ENCODE measurements around the gene STIL. TPM values are rescaled to one million over a fixed set of nuclear protein-coding genes. Genes with fewer than 3 reads are reported as not detected.

STIL gene
- total and polyA plus RNA-seq, 2 of the 13 experiments (the other 11 are each of a cell fraction or from before 2014, with no cell fraction given), result 13.7 to 18.6 TPM

DNA sequence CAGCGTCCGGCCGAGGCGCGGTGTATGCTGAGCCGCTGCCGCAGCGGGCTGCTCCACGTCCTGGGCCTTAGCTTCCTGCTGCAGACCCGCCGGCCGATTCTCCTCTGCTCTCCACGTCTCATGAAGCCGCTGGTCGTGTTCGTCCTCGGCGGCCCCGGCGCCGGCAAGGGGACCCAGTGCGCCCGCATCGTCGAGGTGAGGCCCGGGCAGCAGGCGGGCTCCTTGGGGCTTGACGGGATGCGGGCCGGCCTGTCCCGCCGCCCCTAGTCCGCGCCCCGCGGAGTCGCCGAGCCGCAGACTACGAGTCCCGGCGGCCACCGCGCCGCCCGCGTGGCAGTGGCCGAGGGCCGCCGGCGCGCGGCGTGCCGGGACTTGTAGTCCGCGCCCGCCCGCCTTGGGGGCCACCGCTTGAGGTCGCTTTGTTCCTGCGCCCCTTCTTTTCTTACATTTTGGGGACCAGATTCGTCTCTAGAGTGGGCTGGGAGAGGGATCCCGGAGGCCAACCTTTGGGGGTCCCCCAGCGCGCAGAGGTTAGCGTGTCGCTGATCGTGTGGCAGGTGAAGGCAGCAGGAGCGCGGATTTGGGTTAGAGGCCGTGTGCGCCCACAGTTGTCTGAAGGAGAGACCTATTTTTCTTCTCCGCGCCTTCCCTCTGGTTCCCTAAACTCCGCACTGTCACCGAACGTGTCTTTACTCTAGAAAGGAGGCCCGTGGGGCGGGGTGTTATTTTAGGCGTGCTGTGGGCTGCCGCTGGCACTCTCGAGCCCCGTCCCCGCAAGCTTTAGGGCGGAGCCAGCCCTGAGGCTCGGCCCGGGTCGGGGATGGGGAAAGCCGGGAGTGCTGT, 20.2 kb upstream of the STIL start (continued):
- TF ChIP-seq NR1H2 (CRISPR knock-in tag; IDR thresholded peaks at IDR 0.05; ENCODE audit: borderline replicate concordance, low read depth) (0 out of 2 replicates have a peak, but pooled peaks have one; percentile 45), ARNT2 (CRISPR knock-in tag; IDR thresholded peaks at IDR 0.05; ENCODE audit: low read depth) (no peak), ZNF34 (CRISPR knock-in tag; IDR thresholded peaks at IDR 0.05; ENCODE audit: borderline replicate concordance) (no peak), ZNF33A (CRISPR knock-in tag; IDR thresholded peaks at IDR 0.05; ENCODE audit: borderline replicate concordance) (no peak), ZNF101 (CRISPR knock-in tag; IDR thresholded peaks at IDR 0.05; ENCODE audit: borderline replicate concordance, low read depth) (no peak), AKAP8 (CRISPR knock-in tag; IDR thresholded peaks at IDR 0.05) (no peak), SAP130 (CRISPR knock-in tag; IDR thresholded peaks at IDR 0.05; ENCODE audit: low read depth) (peak; percentile 67), ZNF549 (CRISPR knock-in tag; IDR thresholded peaks at IDR 0.05) (0 out of 2 replicates have a peak, but pooled peaks have one; percentile 17), RFX5 (IDR thresholded peaks at IDR 0.05; ENCODE audit: low read depth, low read length) (no peak), ZNF747 (CRISPR knock-in tag; IDR thresholded peaks at IDR 0.05; ENCODE audit: borderline replicate concordance) (0 out of 2 replicates have a peak, but pooled peaks have one; percentile 1), NCOA5 (CRISPR knock-in tag; IDR thresholded peaks at IDR 0.05) (no peak), MTF1 (CRISPR knock-in tag; IDR thresholded peaks at IDR 0.05) (peak; percentile 70; the same call in 1 of the 2 replicates), CAMTA2 (CRISPR knock-in tag; IDR thresholded peaks at IDR 0.05; ENCODE audit: borderline replicate concordance) (no peak), ZNF274 (CRISPR knock-in tag; IDR thresholded peaks at IDR 0.05) (peak; percentile 60; the same call in 1 of the 2 replicates), AHR (CRISPR knock-in tag; IDR thresholded peaks at IDR 0.05) (no peak), KDM2A (CRISPR knock-in tag; IDR thresholded peaks at IDR 0.05; ENCODE audit: borderline replicate concordance, low read depth) (0 out of 2 replicates have a peak, but pooled peaks have one; percentile 7), RBAK (CRISPR knock-in tag; IDR thresholded peaks at IDR 0.05) (no peak), MAFF (IDR thresholded peaks at IDR 0.05; ENCODE audit: low read depth, low read length) (no peak), NFE2L1 (CRISPR knock-in tag; IDR thresholded peaks at IDR 0.05; ENCODE audit: borderline replicate concordance) (no peak), ZNF143 (CRISPR knock-in tag; IDR thresholded peaks at IDR 0.05) (peak; percentile 87), MED1 (CRISPR knock-in tag; IDR thresholded peaks at IDR 0.05) (peak; percentile 75; the same call in 1 of the 2 replicates), ZSCAN21 (CRISPR knock-in tag; IDR thresholded peaks at IDR 0.05; ENCODE audit: borderline replicate concordance) (no peak; the same call in 1 of the 2 replicates), BHLHE40 (IDR thresholded peaks at IDR 0.05; ENCODE audit: low read length) (peak; percentile 33; the same call in 1 of the 2 replicates), ZBTB21 (CRISPR knock-in tag; IDR thresholded peaks at IDR 0.05) (no peak)
- TF ChIP-seq, protein P1, sequence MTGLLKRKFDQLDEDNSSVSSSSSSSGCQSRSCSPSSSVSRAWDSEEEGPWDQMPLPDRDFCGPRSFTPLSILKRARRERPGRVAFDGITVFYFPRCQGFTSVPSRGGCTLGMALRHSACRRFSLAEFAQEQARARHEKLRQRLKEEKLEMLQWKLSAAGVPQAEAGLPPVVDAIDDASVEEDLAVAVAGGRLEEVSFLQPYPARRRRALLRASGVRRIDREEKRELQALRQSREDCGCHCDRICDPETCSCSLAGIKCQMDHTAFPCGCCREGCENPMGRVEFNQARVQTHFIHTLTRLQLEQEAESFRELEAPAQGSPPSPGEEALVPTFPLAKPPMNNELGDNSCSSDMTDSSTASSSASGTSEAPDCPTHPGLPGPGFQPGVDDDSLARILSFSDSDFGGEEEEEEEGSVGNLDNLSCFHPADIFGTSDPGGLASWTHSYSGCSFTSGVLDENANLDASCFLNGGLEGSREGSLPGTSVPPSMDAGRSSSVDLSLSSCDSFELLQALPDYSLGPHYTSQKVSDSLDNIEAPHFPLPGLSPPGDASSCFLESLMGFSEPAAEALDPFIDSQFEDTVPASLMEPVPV (CRISPR knock-in tag; IDR thresholded peaks at IDR 0.05), result peak; percentile 76; the same call in 1 of the 2 replicates
- TF ChIP-seq, protein P2, sequence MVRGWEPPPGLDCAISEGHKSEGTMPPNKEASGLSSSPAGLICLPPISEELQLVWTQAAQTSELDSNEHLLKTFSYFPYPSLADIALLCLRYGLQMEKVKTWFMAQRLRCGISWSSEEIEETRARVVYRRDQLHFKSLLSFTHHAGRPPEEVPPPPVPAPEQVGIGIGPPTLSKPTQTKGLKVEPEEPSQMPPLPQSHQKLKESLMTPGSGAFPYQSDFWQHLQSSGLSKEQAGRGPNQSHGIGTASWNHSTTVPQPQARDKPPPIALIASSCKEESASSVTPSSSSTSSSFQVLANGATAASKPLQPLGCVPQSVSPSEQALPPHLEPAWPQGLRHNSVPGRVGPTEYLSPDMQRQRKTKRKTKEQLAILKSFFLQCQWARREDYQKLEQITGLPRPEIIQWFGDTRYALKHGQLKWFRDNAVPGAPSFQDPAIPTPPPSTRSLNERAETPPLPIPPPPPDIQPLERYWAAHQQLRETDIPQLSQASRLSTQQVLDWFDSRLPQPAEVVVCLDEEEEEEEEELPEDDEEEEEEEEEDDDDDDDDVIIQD (CRISPR knock-in tag; IDR thresholded peaks at IDR 0.05; ENCODE audit: low read depth), result no peak
- TF ChIP-seq, protein P3, sequence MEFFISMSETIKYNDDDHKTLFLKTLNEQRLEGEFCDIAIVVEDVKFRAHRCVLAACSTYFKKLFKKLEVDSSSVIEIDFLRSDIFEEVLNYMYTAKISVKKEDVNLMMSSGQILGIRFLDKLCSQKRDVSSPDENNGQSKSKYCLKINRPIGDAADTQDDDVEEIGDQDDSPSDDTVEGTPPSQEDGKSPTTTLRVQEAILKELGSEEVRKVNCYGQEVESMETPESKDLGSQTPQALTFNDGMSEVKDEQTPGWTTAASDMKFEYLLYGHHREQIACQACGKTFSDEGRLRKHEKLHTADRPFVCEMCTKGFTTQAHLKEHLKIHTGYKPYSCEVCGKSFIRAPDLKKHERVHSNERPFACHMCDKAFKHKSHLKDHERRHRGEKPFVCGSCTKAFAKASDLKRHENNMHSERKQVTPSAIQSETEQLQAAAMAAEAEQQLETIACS (CRISPR knock-in tag; IDR thresholded peaks at IDR 0.05), result peak; percentile 45; the same call in 1 of the 2 replicates

Measured in HepG2 (cell line).